Measurements from ENCODE around the gene IFNLR1.
A peak's percentile ranks its signal among the peaks of the same experiment; 100 is the strongest.

IFNLR1 gene

GRCh38 chr1:24154215-24154614, 32.9 kb downstream of the IFNLR1 start:
- Histone ChIP-seq H2AFZ (ENCODE audit: low read length) (no peak overlapping the region), H3K4me2 (ENCODE audit: low read depth, low read length) (no peak overlapping the region), H3K4me3 (ENCODE audit: low read length) (no peak overlapping the region), H3F3A (ENCODE audit: insufficient read depth, low read length) (peaks cover 25% of the 10 kb centered on the region), H3K9ac (ENCODE audit: low read length) (no peak overlapping the region), H3K4me1 (ENCODE audit: low read length) (peaks cover 4% of the 10 kb centered on the region; the same call in 1 of the 2 replicates), H3K79me2 (ENCODE audit: low read length) (no peaks in the 10 kb centered on the region), H3K27ac (ENCODE audit: low read length) (no peak overlapping the region), H3K9me2 (replicated peaks; ENCODE audit: insufficient read depth, low read length) (no peaks in the 10 kb centered on the region), H4K20me1 (ENCODE audit: insufficient read depth, low read length) (no peaks in the 10 kb centered on the region), H3K9me3 (replicated peaks; ENCODE audit: insufficient read depth, low read length) (no peaks in the 10 kb centered on the region), H3K27me3 (replicated peaks; ENCODE audit: insufficient read depth, low read length) (no peaks in the 10 kb centered on the region), H3K36me3 (replicated peaks; ENCODE audit: insufficient read depth, low read length) (peaks cover 11% of the 10 kb centered on the region; the same call in 1 of the 2 replicates)
- TF ChIP-seq EZH2 (optimal IDR thresholded peaks at IDR 0.05; ENCODE audit: low read depth, low read length) (no peak), EZH2phosphoT487 (IDR thresholded peaks at IDR 0.05; ENCODE audit: low read length) (no peak), CTCF (IDR thresholded peaks at IDR 0.05; ENCODE audit: low read length) (no peak)
- DNase-seq = no peak

- H4K20me1 ChIP-seq (ENCODE audit: insufficient read depth, low read length) = no peaks in the 10 kb centered on the region
- no peaks in the 10 kb centered on the region for H3K79me2 ChIP-seq (ENCODE audit: low read length)
- peaks cover 25% of the 10 kb centered on the region for H3F3A ChIP-seq (ENCODE audit: insufficient read depth, low read length)
- DNase-seq = no peak
- H2AFZ ChIP-seq (ENCODE audit: low read length) = no peak overlapping the region
- H3K27ac ChIP-seq (ENCODE audit: low read length) = no peak overlapping the region
- no peaks in the 10 kb centered on the region for H3K27me3 ChIP-seq (replicated peaks; ENCODE audit: insufficient read depth, low read length)
- no peak overlapping the region for H3K4me2 ChIP-seq (ENCODE audit: low read depth, low read length)
- H3K9me2 ChIP-seq (replicated peaks; ENCODE audit: insufficient read depth, low read length) = no peaks in the 10 kb centered on the region
- H3K4me1 ChIP-seq (ENCODE audit: low read length) = peaks cover 4% of the 10 kb centered on the region; the same call in 1 of the 2 replicates
- peaks cover 11% of the 10 kb centered on the region; the same call in 1 of the 2 replicates for H3K36me3 ChIP-seq (replicated peaks; ENCODE audit: insufficient read depth, low read length)
- H3K4me3 ChIP-seq (ENCODE audit: low read length) = no peak overlapping the region
- no peak for TF ChIP-seq EZH2phosphoT487 (IDR thresholded peaks at IDR 0.05; ENCODE audit: low read length)
- TF ChIP-seq CTCF (IDR thresholded peaks at IDR 0.05; ENCODE audit: low read length) = no peak
- TF ChIP-seq EZH2 (optimal IDR thresholded peaks at IDR 0.05; ENCODE audit: low read depth, low read length) = no peak
- H3K9me3 ChIP-seq (replicated peaks; ENCODE audit: insufficient read depth, low read length) = no peaks in the 10 kb centered on the region
- no peak overlapping the region for H3K9ac ChIP-seq (ENCODE audit: low read length)
These were observed 34.2 kb downstream of the IFNLR1 start for GRCh38 chr1:24152631-24153494.

- H3K4me3 ChIP-seq (ENCODE audit: low read length) = peak overlapping the region; percentile 46
- no peaks in the 10 kb centered on the region for H3K9me3 ChIP-seq (replicated peaks; ENCODE audit: insufficient read depth, low read length)
- H3K27ac ChIP-seq (ENCODE audit: low read length) = peak overlapping the region; percentile 61; the same call in 1 of the 2 replicates
- H3K4me2 ChIP-seq (ENCODE audit: low read depth, low read length) = peak overlapping the region; percentile 64
- no peaks in the 10 kb centered on the region for H4K20me1 ChIP-seq (ENCODE audit: insufficient read depth, low read length)
- H2AFZ ChIP-seq (ENCODE audit: low read length) = no peak overlapping the region
- peak overlapping the region; percentile 53; the same call in 1 of the 2 replicates for H3K9ac ChIP-seq (ENCODE audit: low read length)
- peaks cover 4% of the 10 kb centered on the region; the same call in 1 of the 2 replicates for H3K4me1 ChIP-seq (ENCODE audit: low read length)
- H3K27me3 ChIP-seq (replicated peaks; ENCODE audit: insufficient read depth, low read length) = no peaks in the 10 kb centered on the region
- TF ChIP-seq EZH2phosphoT487 (IDR thresholded peaks at IDR 0.05; ENCODE audit: low read length) = no peak
- TF ChIP-seq EZH2 (optimal IDR thresholded peaks at IDR 0.05; ENCODE audit: low read depth, low read length) = no peak
- no peak for TF ChIP-seq CTCF (IDR thresholded peaks at IDR 0.05; ENCODE audit: low read length)
- DNase-seq = peak; percentile 89
- H3K36me3 ChIP-seq (replicated peaks; ENCODE audit: insufficient read depth, low read length) = 0 out of 2 replicates have a peak, but pooled peaks cover 3% of the 10 kb centered on the region
- H3K79me2 ChIP-seq (ENCODE audit: low read length) = no peaks in the 10 kb centered on the region
- H3K9me2 ChIP-seq (replicated peaks; ENCODE audit: insufficient read depth, low read length) = no peaks in the 10 kb centered on the region
- H3F3A ChIP-seq (ENCODE audit: insufficient read depth, low read length) = peaks cover 22% of the 10 kb centered on the region
These were observed 35.9 kb downstream of the IFNLR1 start for GRCh38 chr1:24151175-24151533.

Data from MM.1S (cell line).